GM19372 (cell line): ENCODE measurements around the gene ZNF92.
A peak's percentile ranks its signal among the peaks of the same experiment; 100 is the strongest.
"Not testable (repeated sequence)": the region's sequence is repeated elsewhere in the genome, so short reads cannot be mapped to it uniquely, and the experiment has no call there.

Source experiments
- ATAC-seq: cut with Tn5 transposase; IDR thresholded peaks from one replicate; pipeline ENCODE4 v1.9.1; 2021; ENCODE audit warnings: mild to moderate bottlenecking, low read depth, moderate library complexity; ENCODE audit not compliant: unreplicated experiment

ZNF92 gene

DNA sequence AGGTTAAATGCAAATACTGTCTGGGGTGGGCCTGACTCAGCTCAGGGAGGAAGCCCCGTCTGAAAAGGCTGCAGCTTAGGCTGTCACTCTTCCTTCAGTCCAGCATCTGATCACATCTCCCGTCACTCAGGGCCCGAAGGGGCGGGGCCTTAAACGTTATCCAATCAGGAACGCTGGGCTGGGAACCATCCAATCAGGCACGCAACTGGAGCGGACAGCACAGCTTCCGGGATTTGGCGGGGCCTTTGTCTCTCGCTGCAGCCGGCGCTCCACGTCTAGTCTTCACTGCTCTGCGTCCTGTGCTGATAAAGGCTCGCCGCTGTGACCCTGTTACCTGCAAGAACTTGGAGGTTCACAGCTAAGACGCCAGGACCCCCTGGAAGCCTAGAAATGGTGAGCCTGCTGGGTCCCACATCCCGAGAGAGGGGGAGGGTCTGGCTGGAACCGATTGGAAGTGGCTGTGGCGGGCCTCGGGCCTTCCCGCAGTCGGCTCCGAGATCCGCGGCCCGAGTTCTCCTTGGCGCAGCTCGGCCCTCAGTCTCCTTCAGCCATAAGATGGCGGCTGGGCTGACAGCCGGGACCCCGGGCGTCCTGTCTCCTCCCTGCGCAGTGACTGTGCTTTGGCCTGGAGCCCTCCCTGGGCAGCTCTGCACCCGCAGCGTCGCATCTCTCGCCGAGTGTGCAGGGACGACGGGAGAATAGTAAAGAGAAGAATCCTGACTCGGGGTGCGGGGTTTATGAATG, at the start of gene ZNF92:
ZNF92 (plus strand) TSS at position 248 of the 744 bp plus-strand sequence; CDS start at position 391, 143 bp downstream.
- peak; percentile 98 for ATAC-seq

- no peak for ATAC-seq
Observed at GRCh38 chr7:65325793-65326432, 47.7 kb upstream of the ZNF92 start.

- no peak for ATAC-seq
Observed at GRCh38 chr7:65338346-65338745, 35.3 kb upstream of the ZNF92 start.

DNA sequence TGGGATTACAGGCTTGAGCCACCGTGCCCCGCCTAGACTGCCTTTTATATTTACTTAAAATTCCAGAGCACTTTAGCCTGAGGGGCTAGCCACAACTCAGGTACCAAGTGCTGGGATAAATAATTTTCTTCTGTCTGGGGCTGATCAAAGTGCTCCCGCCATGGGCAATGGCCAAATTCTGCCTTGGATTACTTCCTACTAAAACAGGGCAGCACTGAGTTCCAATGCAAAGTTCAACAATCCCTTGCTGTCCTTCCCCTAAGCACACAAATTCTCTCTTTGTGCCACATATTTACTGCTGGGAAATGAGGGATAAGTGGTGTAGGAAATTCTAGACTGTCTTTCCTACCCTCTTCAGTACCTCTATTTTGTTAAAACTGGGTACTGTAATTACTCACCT, 34.4 kb upstream of the ZNF92 start:
- no peak for ATAC-seq

GRCh38 chr7:65342723-65343629, 30.7 kb upstream of the ZNF92 start:
- no peak for ATAC-seq

DNA sequence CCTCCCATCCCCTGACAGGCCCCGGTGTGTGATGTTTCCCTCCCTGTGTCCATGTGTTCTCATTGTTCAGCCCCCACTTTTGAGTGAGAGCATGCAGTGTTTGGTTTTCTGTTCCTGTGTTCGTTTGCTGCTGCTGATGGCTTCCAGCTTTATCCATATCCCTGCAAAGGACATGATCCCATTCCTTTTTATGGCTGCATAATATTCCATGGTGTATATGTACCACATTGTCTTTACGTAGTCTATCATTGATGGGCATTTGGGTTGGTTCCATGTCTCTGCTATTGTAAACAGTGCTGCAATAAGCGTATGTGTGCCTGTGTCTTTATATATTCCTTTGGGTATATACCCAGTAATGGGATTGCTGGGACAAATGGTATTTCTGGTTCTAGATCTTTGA, 29.1 kb upstream of the ZNF92 start:
- not testable (repeated sequence) for ATAC-seq

GRCh38 chr7:65354263-65354662, 19.4 kb upstream of the ZNF92 start:
- ATAC-seq: no peak

DNA sequence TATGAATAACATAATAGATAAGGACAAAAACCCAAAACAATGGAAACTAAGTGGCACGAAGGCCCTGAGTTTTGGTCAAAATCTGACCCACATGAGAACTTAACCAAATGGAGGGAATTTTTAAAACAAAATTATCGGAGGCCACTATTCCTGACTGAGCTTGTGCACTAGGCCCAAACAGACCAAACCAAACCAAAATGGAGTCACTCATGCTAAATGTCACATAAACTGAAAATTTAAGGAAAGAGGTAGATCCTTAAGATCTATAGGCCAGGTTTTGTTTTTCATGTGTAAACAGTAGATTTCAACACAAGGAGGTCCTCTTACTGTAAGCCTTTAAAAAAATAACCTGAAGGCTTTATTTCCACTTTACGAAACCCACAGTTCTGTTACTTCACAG, 3.8 kb upstream of the ZNF92 start:
- ATAC-seq: no peak

- no peak for ATAC-seq
Observed at GRCh38 chr7:65371468-65371867, 2.2 kb upstream of the ZNF92 start.

GRCh38 chr7:65379318-65379717, 5.7 kb downstream of the ZNF92 start:
- ATAC-seq: no peak

GRCh38 chr7:65381742-65382141, 8.1 kb downstream of the ZNF92 start:
- no peak for ATAC-seq

DNA sequence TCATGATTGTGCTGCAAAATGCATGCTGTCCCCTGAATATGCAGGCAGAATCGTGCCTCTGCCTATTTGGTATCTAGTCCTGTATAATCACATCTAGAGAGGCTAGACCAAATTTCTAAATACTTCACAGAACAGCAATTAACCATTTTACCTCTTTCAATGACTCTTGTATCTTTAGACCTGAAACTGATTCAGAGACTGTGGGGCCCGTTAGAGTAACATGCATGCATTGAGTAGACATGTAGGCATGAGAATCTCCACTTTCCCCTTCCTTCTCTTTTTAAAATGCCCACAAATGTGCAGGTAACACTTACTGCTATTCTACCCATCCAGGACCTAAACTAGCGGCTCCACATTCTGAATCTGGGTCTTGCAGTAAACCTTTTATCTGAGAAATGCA, 8.8 kb downstream of the ZNF92 start:
- ATAC-seq: no peak

DNA sequence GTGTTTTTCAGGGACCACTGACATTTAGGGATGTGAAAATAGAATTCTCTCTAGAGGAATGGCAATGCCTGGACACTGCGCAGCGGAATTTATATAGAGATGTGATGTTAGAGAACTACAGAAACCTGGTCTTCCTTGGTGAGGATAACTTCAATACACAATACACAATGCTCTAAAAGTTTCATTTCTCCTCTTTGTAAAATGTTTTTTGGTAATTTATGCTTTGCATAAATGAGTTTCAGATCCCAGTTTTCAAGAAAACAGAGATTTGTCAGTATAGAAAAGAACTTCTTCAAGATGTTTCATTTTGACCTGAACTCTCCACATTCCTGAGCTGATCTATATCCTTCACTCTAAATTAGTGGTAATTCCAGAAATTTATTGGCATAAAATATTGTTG, 14.2 kb downstream of the ZNF92 start:
- no peak for ATAC-seq

- peak; percentile 82 for ATAC-seq
Observed at GRCh38 chr7:65390588-65390987, 16.9 kb downstream of the ZNF92 start.

GRCh38 chr7:65397730-65398142, 24.1 kb downstream of the ZNF92 start:
- ATAC-seq: no peak

GRCh38 chr7:65398671-65399070, 25.0 kb downstream of the ZNF92 start:
- not testable (repeated sequence) for ATAC-seq

GRCh38 chr7:65399101-65399500, 25.4 kb downstream of the ZNF92 start:
- not testable (repeated sequence) for ATAC-seq

DNA sequence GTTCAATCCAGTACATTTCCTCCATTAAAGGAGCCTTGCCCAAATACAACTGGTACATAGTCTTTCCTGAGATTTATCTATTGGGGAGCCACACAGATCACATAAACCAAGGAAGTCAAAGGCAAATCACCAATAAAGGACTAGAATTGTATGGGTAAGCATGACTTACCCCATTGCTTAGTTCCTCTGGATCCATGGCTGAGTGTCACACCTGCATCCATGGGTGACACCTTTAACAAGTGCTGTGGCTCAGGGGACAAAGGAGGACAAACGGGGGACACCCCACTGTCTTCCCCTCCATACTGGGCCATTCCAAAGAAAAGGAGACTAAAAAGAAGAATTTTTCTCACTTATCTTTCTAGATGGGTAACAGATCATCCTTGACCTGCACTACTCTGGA, 30.4 kb downstream of the ZNF92 start:
- no peak for ATAC-seq

DNA sequence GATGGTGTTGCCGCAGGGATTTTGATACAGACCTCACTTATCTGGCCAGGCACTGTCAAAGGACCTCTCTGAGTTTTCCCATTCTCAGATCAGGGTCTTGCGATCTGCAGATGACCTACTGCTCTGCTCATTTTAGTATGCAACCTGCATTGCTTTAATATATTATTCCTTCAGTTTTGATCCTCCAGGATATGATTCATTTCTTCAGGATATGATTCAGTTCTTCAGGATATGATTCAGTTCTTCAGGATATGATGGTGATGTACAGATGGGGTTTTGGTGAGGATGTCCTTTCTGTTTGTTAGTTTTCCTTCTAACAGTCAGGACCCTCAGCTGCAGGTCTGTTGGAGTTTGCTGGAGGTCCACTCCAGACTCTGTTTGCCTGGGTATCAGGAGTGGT, 33.1 kb downstream of the ZNF92 start:
- ATAC-seq: not testable (repeated sequence)

GRCh38 chr7:65409363-65409762, 35.7 kb downstream of the ZNF92 start:
- ATAC-seq: no peak

DNA sequence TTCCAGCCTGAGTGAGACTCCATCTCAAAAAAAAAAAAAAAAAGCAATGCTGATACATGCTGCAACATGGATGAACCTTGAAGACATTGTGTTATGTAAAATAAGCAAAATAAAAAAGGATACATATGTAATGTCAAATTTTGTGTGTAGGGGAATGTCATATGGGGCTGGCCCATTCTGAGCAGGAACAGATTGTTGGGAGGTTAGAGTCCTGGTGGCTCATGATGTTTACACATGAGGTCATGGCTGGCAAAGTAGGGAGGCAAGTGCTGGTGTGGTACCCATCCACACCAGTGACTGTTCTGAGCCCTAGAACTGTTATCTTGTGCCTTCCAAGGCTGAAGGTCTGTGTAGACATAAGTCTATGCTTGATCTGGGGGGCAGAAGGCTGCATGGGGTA, 37.6 kb downstream of the ZNF92 start:
- no peak for ATAC-seq
